GM13976 (cell line): ENCODE data around the gene OLA1.
"Not testable (repeated sequence)": the region's sequence is repeated elsewhere in the genome, so short reads cannot be mapped to it uniquely, and the experiment has no call there.

Source experiments
- DNase-seq: peaks from one replicate; pipeline ENCODE4 v3.0.0; 2012; ENCODE audit warnings: low spot score
- CTCF ChIP-seq: IDR thresholded peaks from 2 replicates; pipeline ENCODE4 v1.5.1; 2012; ENCODE audit warnings: borderline replicate concordance, mild to moderate bottlenecking; ENCODE audit not compliant: insufficient read depth; ENCODE audit errors: extremely low read depth, missing control alignments, control extremely low read depth
- in situ Hi-C: fragments of 300-500 bp; cut with MboI; formaldehyde crosslinking; loops from one replicate; pipeline ENCODE4 v1.12.0; 2022; ENCODE audit warnings: low sequenced_read_pairs, mixed read lengths, inconsistent platforms; ENCODE audit not compliant: unreplicated experiment

OLA1 gene

DNA sequence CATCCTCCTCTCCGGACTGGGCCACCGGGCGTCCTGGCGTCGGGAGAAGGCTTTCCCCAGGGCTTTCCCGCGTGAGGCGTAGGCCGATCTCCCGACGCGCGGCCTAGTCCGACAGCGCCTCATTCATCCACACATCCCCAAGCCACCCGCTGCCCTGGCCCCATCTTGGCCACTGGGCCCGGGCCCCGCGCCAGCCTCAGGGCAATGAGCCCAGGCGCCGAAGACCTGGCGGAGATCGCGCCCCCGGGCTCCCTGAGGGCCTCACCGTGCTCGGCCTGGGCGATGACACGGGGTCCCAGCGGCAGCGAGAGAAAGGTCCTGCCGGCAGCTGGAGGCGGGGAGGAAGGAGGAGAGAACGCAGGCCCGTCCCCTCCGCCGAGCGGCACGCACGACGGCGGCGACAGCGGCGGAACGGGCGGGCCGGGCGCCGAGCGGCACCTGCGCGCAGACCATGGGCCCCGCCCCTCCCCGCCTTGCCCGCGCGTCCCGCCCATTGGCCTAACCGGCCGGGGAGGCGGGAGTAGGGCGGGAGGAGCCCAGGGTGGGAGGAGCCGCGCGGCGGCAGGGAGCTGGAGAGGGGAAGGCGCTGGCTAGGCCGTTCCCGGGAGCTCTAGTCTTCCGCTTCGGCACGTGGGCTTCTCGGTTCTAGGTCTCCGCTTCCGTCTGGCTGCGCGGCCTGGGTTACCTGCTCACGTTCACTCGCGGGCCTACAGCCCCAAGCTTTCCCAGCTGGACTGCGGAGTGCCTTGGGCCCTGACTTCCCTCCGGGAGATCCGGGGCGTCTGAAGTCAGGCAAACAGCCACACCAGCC is at the start of gene OLA1:
Gene OLA1, minus strand, starts transcription at position 346 of the 811 bp plus-strand sequence. CDS start 1,717 bp downstream, outside the sequence.
- DNase-seq = peak; percentile 99
- TF ChIP-seq CTCF = no peak
- in situ Hi-C loops = no loop called here

GRCh38 chr2:174292908-174293307 is 44.6 kb upstream of the OLA1 start:
- no peak for TF ChIP-seq CTCF
- in situ Hi-C loops = no loop called here
- no peak for DNase-seq

DNA sequence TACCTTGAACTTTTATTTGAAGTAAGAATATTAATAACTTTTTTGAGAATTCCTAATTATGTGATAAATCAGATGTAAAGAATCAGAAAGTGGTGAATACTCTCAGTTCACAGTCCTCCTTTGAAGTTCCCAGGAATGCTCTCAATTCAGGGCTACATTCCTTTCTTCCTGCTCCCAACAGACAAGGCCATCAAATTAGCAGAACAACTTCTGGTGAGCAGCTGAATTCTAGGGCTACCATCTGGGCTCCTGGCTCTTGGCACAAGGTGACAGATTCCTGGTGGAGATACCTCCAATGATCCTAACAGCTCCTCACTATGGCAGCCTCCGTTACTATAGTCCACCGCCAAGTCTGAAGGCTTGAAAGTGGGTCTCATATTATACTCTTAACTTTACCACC is 37.8 kb upstream of the OLA1 start:
- in situ Hi-C loops = no loop called here
- DNase-seq = no peak
- no peak for TF ChIP-seq CTCF

GRCh38 chr2:174282441-174282840 is 34.1 kb upstream of the OLA1 start:
- DNase-seq = no peak
- in situ Hi-C loops = no loop called here
- no peak for TF ChIP-seq CTCF

GRCh38 chr2:174281736-174282135 is 33.4 kb upstream of the OLA1 start:
- in situ Hi-C loops = no loop called here

GRCh38 chr2:174280596-174280995 is 32.3 kb upstream of the OLA1 start:
- in situ Hi-C loops = no loop called here
- no peak for TF ChIP-seq CTCF
- no peak for DNase-seq

More at GRCh38 chr2:174281736-174282135, 33.4 kb upstream of the OLA1 start:
- no peak for DNase-seq
- TF ChIP-seq CTCF = no peak

DNA sequence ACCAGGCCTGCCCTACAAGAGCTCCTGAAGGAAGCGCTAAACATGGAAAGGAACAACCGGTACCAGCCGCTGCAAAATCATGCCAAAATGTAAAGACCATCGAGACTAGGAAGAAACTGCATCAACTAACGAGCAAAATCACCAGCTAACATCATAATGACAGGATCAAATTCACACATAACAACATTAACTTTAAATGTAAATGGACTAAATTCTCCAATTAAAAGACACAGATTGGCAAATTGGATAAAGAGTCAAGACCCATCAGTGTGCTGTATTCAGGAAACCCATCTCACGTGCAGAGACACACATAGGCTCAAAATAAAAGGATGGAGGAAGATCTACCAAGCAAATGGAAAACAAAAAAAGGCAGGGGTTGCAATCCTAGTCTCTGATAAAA is 21.9 kb upstream of the OLA1 start:
- DNase-seq, in situ Hi-C loops: not testable (repeated sequence)
